ENCODE measurements around the gene TAOK2. TPM values are rescaled to one million over a fixed set of nuclear protein-coding genes. Genes with fewer than 3 reads are reported as not detected.
A peak's percentile ranks its signal among the peaks of the same experiment; 100 is the strongest.

TAOK2 gene
- total and polyA plus RNA-seq, 2 of the 13 experiments (the other 11 are each of a cell fraction or from before 2014, with no cell fraction given): 17.4 to 43.2 TPM

- no peak for TF ChIP-seq MXD3 (CRISPR knock-in tag; IDR thresholded peaks at IDR 0.05)
- TF ChIP-seq MAFG (CRISPR knock-in tag; IDR thresholded peaks at IDR 0.05): no peak
- no peak for TF ChIP-seq AGO1 (IDR thresholded peaks at IDR 0.05; ENCODE audit: low read depth, low read length, poor library complexity, severe bottlenecking)
- no peak for TF ChIP-seq ZBTB26 (CRISPR knock-in tag; IDR thresholded peaks at IDR 0.05; ENCODE audit: borderline replicate concordance)
- TF ChIP-seq CBFB (CRISPR knock-in tag; IDR thresholded peaks at IDR 0.05): no peak
- TF ChIP-seq RFXANK (CRISPR knock-in tag; IDR thresholded peaks at IDR 0.05): no peak
- TF ChIP-seq ZBTB4 (CRISPR knock-in tag; IDR thresholded peaks at IDR 0.05; ENCODE audit: borderline replicate concordance): no peak
- no peak for TF ChIP-seq ZNF616 (CRISPR knock-in tag; IDR thresholded peaks at IDR 0.05; ENCODE audit: low read depth)
- no peak for TF ChIP-seq ZSCAN21 (CRISPR knock-in tag; IDR thresholded peaks at IDR 0.05; ENCODE audit: borderline replicate concordance)
- 0 out of 2 replicates have a peak, but pooled peaks have one; percentile 22 for TF ChIP-seq NR2C2 (CRISPR knock-in tag; IDR thresholded peaks at IDR 0.05; ENCODE audit: borderline replicate concordance)
- no peak for TF ChIP-seq ZNF496 (CRISPR knock-in tag; IDR thresholded peaks at IDR 0.05; ENCODE audit: insufficient replicate concordance)
- TF ChIP-seq THRA (CRISPR knock-in tag; IDR thresholded peaks at IDR 0.05; ENCODE audit: borderline replicate concordance): no peak
- no peak for TF ChIP-seq ZNF768 (CRISPR knock-in tag; IDR thresholded peaks at IDR 0.05)
- TF ChIP-seq ZNF333 (CRISPR knock-in tag; IDR thresholded peaks at IDR 0.05; ENCODE audit: borderline replicate concordance): no peak
- no peak for TF ChIP-seq SOX6 (IDR thresholded peaks at IDR 0.05)
- peak; percentile 56 for TF ChIP-seq SOX6 (CRISPR knock-in tag; IDR thresholded peaks at IDR 0.05)
- TF ChIP-seq ZNF263 (CRISPR knock-in tag; IDR thresholded peaks at IDR 0.05): no peak
Observed at GRCh38 chr16:30016555-30017276, 43.0 kb downstream of the TAOK2 start (continued).

Measured in HepG2 (cell line).